22Rv1 (cell line): ENCODE data around the gene COL23A1.

ENCODE experiments used
- CTCF ChIP-seq: fragments of 450-650 bp; IDR thresholded peaks from 2 replicates; pipeline ENCODE4 v1.5.1; 2017; ENCODE audit warnings: mild to moderate bottlenecking
- ZFX ChIP-seq: fragments of 450-650 bp; IDR thresholded peaks from 2 replicates; pipeline ENCODE4 v1.6.1; 2017; ENCODE audit warnings: antibody characterized with exemption, borderline replicate concordance

GRCh38 chr5:178388386-178389025 lies 201.7 kb downstream of the COL23A1 start:
- TF ChIP-seq CTCF (no peak), ZFX (no peak)
